ENCODE measurements around the gene RSPH6A.

RSPH6A gene

GRCh38 chr19:45798995-45799517, 16.1 kb downstream of the RSPH6A start (continued):
- TF ChIP-seq ZFP69B (tag by site-specific recombination; IDR thresholded peaks at IDR 0.05) (no peak), ZSCAN16 (tag by site-specific recombination; IDR thresholded peaks at IDR 0.05) (no peak), ZNF140 (tag by site-specific recombination; IDR thresholded peaks at IDR 0.05) (no peak), ZNF362 (tag by site-specific recombination; IDR thresholded peaks at IDR 0.05) (no peak), SETDB1 (IDR thresholded peaks at IDR 0.05; ENCODE audit: insufficient read length, low read length) (no peak), INSM2 (tag by site-specific recombination; IDR thresholded peaks at IDR 0.05) (no peak), IKZF3 (tag by site-specific recombination; IDR thresholded peaks at IDR 0.05) (0 out of 2 replicates have a peak, but pooled peaks have one; percentile 26), ZBTB17 (tag by site-specific recombination; IDR thresholded peaks at IDR 0.05) (peak; percentile 30; the same call in 1 of the 2 replicates), ZNF558 (tag by site-specific recombination; IDR thresholded peaks at IDR 0.05) (no peak), TCF7L2 (IDR thresholded peaks at IDR 0.05; ENCODE audit: borderline replicate concordance, low read depth, low read length) (no peak), ZSCAN30 (tag by site-specific recombination; IDR thresholded peaks at IDR 0.05) (no peak), ZIC2 (tag by site-specific recombination; IDR thresholded peaks at IDR 0.05) (peak; percentile 85), ZNF341 (tag by site-specific recombination; IDR thresholded peaks at IDR 0.05; ENCODE audit: low read depth) (no peak), ZSCAN23 (tag by site-specific recombination; IDR thresholded peaks at IDR 0.05) (no peak), ZNF791 (tag by site-specific recombination; IDR thresholded peaks at IDR 0.05) (no peak), ZNF48 (tag by site-specific recombination; IDR thresholded peaks at IDR 0.05) (no peak), ZEB2 (tag by site-specific recombination; IDR thresholded peaks at IDR 0.05) (no peak), ZNF26 (tag by site-specific recombination; IDR thresholded peaks at IDR 0.05) (no peak), ZBTB21 (tag by site-specific recombination; IDR thresholded peaks at IDR 0.05) (no peak), TRIM28 (IDR thresholded peaks at IDR 0.05; ENCODE audit: borderline replicate concordance, low read length) (no peak), ZNF133 (tag by site-specific recombination; IDR thresholded peaks at IDR 0.05) (no peak), ZNF621 (tag by site-specific recombination; IDR thresholded peaks at IDR 0.05) (no peak), SP2 (tag by site-specific recombination; IDR thresholded peaks at IDR 0.05) (0 out of 2 replicates have a peak, but pooled peaks have one; percentile 9), ZNF623 (tag by site-specific recombination; IDR thresholded peaks at IDR 0.05) (no peak), HOXA7 (CRISPR knock-in tag; IDR thresholded peaks at IDR 0.05; ENCODE audit: borderline replicate concordance) (no peak), GLIS1 (tag by site-specific recombination; IDR thresholded peaks at IDR 0.05) (peak; percentile 74), ZNF416 (tag by site-specific recombination; IDR thresholded peaks at IDR 0.05) (no peak), ZNF521 (tag by site-specific recombination; IDR thresholded peaks at IDR 0.05) (no peak), ZBTB7A (tag by site-specific recombination; IDR thresholded peaks at IDR 0.05; ENCODE audit: low read depth) (no peak), ZNF624 (tag by site-specific recombination; IDR thresholded peaks at IDR 0.05) (no peak)
- TF ChIP-seq, protein P1, sequence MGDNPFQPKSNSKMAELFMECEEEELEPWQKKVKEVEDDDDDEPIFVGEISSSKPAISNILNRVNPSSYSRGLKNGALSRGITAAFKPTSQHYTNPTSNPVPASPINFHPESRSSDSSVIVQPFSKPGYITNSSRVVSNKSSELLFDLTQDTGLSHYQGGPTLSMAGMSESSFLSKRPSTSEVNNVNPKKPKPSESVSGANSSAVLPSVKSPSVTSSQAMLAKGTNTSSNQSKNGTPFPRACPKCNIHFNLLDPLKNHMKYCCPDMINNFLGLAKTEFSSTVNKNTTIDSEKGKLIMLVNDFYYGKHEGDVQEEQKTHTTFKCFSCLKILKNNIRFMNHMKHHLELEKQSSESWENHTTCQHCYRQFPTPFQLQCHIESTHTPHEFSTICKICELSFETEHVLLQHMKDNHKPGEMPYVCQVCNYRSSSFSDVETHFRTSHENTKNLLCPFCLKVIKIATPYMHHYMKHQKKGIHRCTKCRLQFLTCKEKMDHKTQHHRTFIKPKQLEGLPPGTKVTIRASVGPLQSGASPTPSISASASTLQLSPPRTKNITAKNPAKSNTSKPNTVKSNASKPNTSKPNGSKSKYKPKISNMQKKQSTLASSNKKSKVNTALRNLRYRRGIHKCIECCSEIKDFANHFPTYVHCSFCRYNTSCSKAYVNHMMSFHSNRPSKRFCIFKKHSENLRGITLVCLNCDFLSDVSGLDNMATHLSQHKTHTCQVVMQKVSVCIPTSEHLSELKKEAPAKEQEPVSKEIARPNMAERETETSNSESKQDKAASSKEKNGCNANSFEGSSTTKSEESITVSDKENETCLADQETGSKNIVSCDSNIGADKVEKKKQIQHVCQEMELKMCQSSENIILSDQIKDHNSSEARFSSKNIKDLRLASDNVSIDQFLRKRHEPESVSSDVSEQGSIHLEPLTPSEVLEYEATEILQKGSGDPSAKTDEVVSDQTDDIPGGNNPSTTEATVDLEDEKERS (tag by site-specific recombination; IDR thresholded peaks at IDR 0.05), result no peak
- TF ChIP-seq, protein P2, sequence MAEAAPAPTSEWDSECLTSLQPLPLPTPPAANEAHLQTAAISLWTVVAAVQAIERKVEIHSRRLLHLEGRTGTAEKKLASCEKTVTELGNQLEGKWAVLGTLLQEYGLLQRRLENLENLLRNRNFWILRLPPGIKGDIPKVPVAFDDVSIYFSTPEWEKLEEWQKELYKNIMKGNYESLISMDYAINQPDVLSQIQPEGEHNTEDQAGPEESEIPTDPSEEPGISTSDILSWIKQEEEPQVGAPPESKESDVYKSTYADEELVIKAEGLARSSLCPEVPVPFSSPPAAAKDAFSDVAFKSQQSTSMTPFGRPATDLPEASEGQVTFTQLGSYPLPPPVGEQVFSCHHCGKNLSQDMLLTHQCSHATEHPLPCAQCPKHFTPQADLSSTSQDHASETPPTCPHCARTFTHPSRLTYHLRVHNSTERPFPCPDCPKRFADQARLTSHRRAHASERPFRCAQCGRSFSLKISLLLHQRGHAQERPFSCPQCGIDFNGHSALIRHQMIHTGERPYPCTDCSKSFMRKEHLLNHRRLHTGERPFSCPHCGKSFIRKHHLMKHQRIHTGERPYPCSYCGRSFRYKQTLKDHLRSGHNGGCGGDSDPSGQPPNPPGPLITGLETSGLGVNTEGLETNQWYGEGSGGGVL (tag by site-specific recombination; IDR thresholded peaks at IDR 0.05), result peak; percentile 86
- TF ChIP-seq, protein P3, sequence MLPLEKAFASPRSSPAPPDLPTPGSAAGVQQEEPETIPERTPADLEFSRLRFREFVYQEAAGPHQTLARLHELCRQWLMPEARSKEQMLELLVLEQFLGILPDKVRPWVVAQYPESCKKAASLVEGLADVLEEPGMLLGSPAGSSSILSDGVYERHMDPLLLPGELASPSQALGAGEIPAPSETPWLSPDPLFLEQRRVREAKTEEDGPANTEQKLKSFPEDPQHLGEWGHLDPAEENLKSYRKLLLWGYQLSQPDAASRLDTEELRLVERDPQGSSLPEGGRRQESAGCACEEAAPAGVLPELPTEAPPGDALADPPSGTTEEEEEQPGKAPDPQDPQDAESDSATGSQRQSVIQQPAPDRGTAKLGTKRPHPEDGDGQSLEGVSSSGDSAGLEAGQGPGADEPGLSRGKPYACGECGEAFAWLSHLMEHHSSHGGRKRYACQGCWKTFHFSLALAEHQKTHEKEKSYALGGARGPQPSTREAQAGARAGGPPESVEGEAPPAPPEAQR (tag by site-specific recombination; IDR thresholded peaks at IDR 0.05), result no peak

Measured in HEK293 (cell line).